Activated CD4-positive, alpha-beta T cell treated with anti-CD3 and anti-CD28 coated beads, Interleukin-2, amount 50 U/mL, for 48 hours (primary cell): ENCODE data around the gene TM9SF2.

ENCODE experiments used
- DNase-seq, 2 experiments: peaks; one replicate each; pipeline ENCODE4 v3.0.0-alpha.2; 2020

TM9SF2 gene

GRCh38 chr13:99496184-99497142, 4.8 kb upstream of the TM9SF2 start:
- peak; percentile 56 to 68 for DNase-seq

- DNase-seq = peak; percentile 98 to 99
Observed at GRCh38 chr13:99498171-99499161, 2.8 kb upstream of the TM9SF2 start.

DNA sequence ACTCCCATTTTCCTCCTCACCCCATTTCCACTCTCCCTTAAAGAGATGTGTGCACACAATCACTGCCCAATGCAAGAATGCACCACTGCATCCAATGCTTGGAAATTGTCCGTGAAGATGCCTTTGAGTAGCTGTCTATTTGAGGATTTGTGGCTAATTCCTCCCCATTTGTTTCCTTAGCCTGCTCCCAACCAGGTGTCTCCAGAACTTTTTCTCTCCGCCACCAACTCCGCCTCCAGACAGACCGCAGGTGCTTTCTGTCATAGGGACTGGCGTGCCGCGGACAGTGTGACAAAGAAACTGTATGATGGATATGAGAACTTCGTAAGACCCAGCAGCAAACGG, 461 bp upstream of the TM9SF2 start:
- no peak for DNase-seq

- peak in 1 of 2 experiments; percentile 39 for DNase-seq
Observed at GRCh38 chr13:99501848-99502301, 603 bp downstream of the TM9SF2 start.

- DNase-seq = no peak
Observed at GRCh38 chr13:99505814-99506269, 4.6 kb downstream of the TM9SF2 start.

DNA sequence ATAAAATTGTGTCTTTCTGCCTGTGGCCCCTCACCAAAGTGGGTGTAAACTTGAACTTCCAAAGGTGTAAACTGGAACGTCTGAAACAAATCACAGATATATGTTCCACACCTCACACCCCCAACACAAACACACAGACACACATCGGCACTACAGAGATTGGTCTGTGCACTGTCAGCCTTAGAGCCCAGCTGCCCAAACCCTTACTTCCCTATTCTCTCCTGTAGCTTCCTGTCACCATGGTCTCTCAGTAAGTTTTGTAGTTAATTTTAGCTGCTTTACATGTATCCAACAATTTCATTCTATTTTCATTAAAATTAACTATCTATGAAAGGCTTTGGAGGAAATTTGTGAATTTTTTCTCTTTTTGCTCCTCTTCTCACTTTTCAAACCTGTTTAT, 5.4 kb downstream of the TM9SF2 start:
- no peak for DNase-seq

GRCh38 chr13:99507054-99507453, 5.8 kb downstream of the TM9SF2 start:
- DNase-seq = no peak

DNA sequence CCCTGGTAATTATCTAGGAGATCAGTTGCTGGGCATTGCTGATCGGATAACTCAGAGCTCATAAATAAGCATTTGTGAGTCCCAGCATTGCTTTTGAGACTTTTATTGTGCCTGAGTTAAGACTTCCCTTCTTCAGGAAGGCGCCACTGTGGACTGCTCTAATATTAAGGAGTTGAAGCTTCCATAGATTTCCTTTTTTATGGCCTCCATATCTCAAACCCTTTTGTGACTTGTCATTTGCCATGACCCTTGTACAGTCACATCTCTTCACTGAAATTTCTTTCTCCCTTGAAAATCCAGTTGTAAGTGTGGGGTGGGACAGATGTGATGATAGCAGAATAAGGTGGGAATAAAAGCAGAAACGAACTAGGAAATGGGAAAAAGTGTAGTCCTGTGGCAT, 6.3 kb downstream of the TM9SF2 start:
- DNase-seq = no peak

DNA sequence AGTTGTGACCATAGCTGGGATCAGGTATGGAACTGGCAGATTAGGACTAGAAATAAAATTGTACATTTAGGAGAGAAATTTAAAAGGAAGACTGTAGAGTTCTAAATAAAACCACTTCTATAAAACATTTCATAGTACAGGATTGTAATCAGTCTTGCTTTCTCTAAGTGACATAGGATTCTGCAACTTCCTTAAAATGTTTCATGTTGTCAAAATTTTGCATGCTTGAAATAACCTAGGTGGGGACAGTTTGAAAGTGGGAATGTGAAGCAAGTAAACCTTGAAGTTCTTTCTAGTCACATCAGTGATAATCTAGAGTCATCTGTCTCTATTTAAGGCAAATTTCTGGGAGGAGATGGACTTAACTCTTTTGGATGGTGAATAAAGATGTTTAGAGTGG, 6.7 kb downstream of the TM9SF2 start:
- no peak for DNase-seq

GRCh38 chr13:99509479-99509878, 8.2 kb downstream of the TM9SF2 start:
- no peak for DNase-seq

GRCh38 chr13:99514801-99515200, 13.5 kb downstream of the TM9SF2 start:
- DNase-seq = no peak

DNA sequence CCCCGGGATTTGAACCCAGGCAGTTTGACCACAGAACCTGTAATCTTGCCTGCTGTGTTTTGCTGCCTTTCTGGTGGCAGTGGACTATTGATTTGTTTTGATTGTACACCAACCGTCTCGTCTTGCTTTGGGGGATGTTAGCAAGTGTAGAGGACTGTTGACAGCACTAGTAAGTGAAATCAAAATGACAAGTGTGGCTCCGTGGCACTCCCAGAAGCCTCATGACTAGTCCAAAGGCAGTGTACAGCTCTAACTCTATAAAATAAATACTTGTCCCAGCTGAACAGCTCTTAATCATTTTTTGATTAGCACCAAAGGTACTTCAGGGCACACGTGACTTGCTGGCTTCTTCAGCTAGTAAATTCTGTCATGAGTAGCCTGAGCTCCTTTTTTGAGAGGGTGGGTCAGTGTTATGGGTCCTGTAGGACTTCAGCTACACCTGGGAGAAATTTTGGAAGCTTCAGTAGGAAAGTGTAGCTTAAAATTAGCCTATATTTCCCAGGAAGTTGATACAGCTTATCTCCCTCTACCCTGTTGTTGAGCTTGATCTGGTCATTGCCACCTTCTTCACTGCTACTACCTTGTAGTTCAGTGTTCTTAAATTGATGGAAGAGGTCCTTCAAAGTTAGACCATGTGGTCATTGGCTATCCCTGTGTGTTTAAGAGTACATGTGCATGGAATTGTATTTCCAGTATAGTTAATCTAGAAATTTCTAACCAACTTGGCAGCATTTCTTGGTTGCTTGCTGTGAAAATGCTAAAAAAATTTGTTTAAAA, 15.1 kb downstream of the TM9SF2 start:
- DNase-seq = no peak

DNA sequence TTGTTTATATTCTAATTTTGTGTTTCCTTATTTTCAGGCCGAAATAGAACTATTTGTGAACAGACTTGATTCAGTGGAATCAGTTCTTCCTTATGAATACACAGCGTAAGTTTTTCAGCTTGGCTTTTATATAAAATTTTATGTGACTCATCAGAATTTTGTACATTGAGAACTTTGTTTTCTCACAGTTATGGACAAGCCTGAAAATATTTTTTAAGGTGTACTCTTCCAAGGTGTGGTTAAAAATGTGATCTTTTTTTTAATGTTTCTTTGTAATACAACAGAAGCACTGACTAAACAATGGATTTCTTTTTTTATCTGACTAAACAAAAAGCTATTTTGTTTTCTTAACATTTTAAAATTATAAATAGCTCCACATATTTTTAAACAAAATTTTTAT, 16.3 kb downstream of the TM9SF2 start:
- DNase-seq = no peak

- DNase-seq = no peak
Observed at GRCh38 chr13:99517984-99518383, 16.7 kb downstream of the TM9SF2 start.

DNA sequence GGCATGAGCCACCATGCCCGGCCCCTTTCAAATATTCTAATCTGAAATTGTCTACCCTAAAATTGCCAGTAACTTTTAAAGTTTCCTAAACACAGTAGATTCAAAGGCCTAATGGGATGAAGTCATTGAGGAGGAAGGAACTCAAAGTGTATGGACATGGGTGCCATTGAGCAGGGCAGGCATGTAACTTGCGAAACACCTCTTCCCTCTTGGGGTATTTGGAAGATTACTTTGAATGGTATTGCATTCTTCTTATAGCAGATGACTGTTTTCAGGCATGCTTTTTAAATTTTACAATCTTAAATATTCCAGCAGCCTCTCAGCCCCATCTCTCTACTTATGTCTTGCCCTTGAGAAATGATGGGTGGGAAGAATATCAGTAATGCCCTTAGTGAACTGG, 21.0 kb downstream of the TM9SF2 start:
- no peak for DNase-seq

- no peak for DNase-seq
Observed at GRCh38 chr13:99523838-99524237, 22.6 kb downstream of the TM9SF2 start.

GRCh38 chr13:99525967-99526366, 24.7 kb downstream of the TM9SF2 start:
- DNase-seq = no peak

GRCh38 chr13:99526549-99526948, 25.3 kb downstream of the TM9SF2 start:
- DNase-seq = no peak

- DNase-seq = no peak
Observed at GRCh38 chr13:99527301-99527700, 26.0 kb downstream of the TM9SF2 start.

- peak in 1 of 2 experiments; percentile 19 for DNase-seq
Observed at GRCh38 chr13:99528547-99528946, 27.3 kb downstream of the TM9SF2 start.

- DNase-seq = no peak
Observed at GRCh38 chr13:99536023-99536422, 34.8 kb downstream of the TM9SF2 start.

- no peak for DNase-seq
Observed at GRCh38 chr13:99540530-99540929, 39.3 kb downstream of the TM9SF2 start.
